GM23338 (cell line): Measurements from ENCODE around the gene MIEF2. TPM values are rescaled to one million over a fixed set of nuclear protein-coding genes. Genes with fewer than 3 reads are reported as not detected.

Experiments used
- ATAC-seq: fragments of 200-7000 bp; cut with Tn5 transposase; 3 replicates; pipeline ENCODE4 v1.9.1; 2020
- DNase-seq: peaks from one replicate; pipeline ENCODE4 v3.0.0-alpha.2; 2015; ENCODE audit warnings: low spot score
- H2AFZ ChIP-seq: fragments of 200-600 bp; sonication (generic); 2 replicates; pipeline ENCODE4 v1.8.0; 2016; ENCODE audit warnings: antibody characterized with exemption, mild to moderate bottlenecking, moderate library complexity
- H3F3A ChIP-seq: fragments of 200-600 bp; sonication (generic); replicated peaks from 2 replicates; pipeline ENCODE4 v1.8.0; 2017; ENCODE audit warnings: antibody characterized with exemption, mixed run types, low read depth
- H3K27ac ChIP-seq: fragments of 200-600 bp; sonication (generic); 2 replicates; pipeline ENCODE4 v1.6.1; 2016; ENCODE audit warnings: low read depth
- H3K27me3 ChIP-seq: fragments of 200-600 bp; sonication (generic); 2 replicates; pipeline ENCODE4 v1.8.0; 2016; ENCODE audit warnings: mild to moderate bottlenecking, mixed run types, moderate library complexity; ENCODE audit not compliant: insufficient read depth
- H3K36me3 ChIP-seq: fragments of 200-600 bp; sonication (generic); 2 replicates; pipeline ENCODE4 v1.8.0; 2016; ENCODE audit warnings: mild to moderate bottlenecking; ENCODE audit not compliant: insufficient read depth
- H3K4me1 ChIP-seq: fragments of 200-600 bp; sonication (generic); 2 replicates; pipeline ENCODE4 v1.8.0; 2016; ENCODE audit warnings: mild to moderate bottlenecking, moderate library complexity; ENCODE audit not compliant: insufficient read depth
- H3K4me2 ChIP-seq: fragments of 200-600 bp; sonication (generic); 2 replicates; pipeline ENCODE4 v1.7.1; 2017; ENCODE audit warnings: mixed run types
- H3K4me3 ChIP-seq: fragments of 200-600 bp; sonication (generic); 2 replicates; pipeline ENCODE4 v1.6.1; 2016; ENCODE audit warnings: mixed run types
- H3K79me2 ChIP-seq: fragments of 200-600 bp; sonication (generic); replicated peaks from 2 replicates; pipeline ENCODE4 v1.8.0; 2017; ENCODE audit warnings: mild to moderate bottlenecking; ENCODE audit not compliant: insufficient read depth
- H3K9me2 ChIP-seq: fragments of 200-600 bp; sonication (generic); 2 replicates; pipeline ENCODE4 v1.8.0; 2017; ENCODE audit not compliant: insufficient read depth
- H4K20me1 ChIP-seq: fragments of 200-600 bp; sonication (generic); replicated peaks from 2 replicates; pipeline ENCODE4 v1.8.0; 2017; ENCODE audit warnings: mild to moderate bottlenecking; ENCODE audit not compliant: insufficient read depth
- H3K27ac Mint-ChIP-seq: 2 replicates; pipeline ENCODE4 v1.8.0; 2020; ENCODE audit warnings: inconsistent platforms, mild to moderate bottlenecking, moderate library complexity, mixed read lengths
- H3K27me3 Mint-ChIP-seq: 3 replicates; pipeline ENCODE4 v1.8.0; 2022; ENCODE audit warnings: low read depth, mild to moderate bottlenecking, moderate library complexity, mixed read lengths, inconsistent platforms; ENCODE audit not compliant: insufficient read depth, poor library complexity
- H3K36me3 Mint-ChIP-seq: 3 replicates; pipeline ENCODE4 v1.8.0; 2021; ENCODE audit warnings: low read depth, mild to moderate bottlenecking, inconsistent platforms, moderate library complexity, mixed read lengths
- H3K4me1 Mint-ChIP-seq: 3 replicates; pipeline ENCODE4 v1.8.0; 2020; ENCODE audit warnings: mild to moderate bottlenecking, inconsistent platforms, mixed read lengths
- H3K4me3 Mint-ChIP-seq: 3 replicates; pipeline ENCODE4 v1.8.0; 2021; ENCODE audit warnings: moderate library complexity, mild to moderate bottlenecking, inconsistent platforms, mixed read lengths
- H3K9me3 Mint-ChIP-seq: 3 replicates; pipeline ENCODE4 v1.8.0; 2020; ENCODE audit warnings: moderate library complexity, mild to moderate bottlenecking, inconsistent platforms, mixed read lengths
- CREB1 ChIP-seq: fragments of 250-450 bp; sonication (Bioruptor Pico); IDR thresholded peaks from 2 replicates; pipeline ENCODE4 v1.5.0; 2020; ENCODE audit warnings: low read depth, mild to moderate bottlenecking, moderate library complexity
- EZH2 ChIP-seq: fragments of 200-600 bp; sonication (generic); IDR thresholded peaks from one replicate; pipeline ENCODE4 v1.8.0; 2017; ENCODE audit warnings: antibody characterized with exemption, mild to moderate bottlenecking, low read depth; ENCODE audit not compliant: unreplicated experiment
- EZH2phosphoT487 ChIP-seq: fragments of 200-600 bp; sonication (generic); IDR thresholded peaks from one replicate; pipeline ENCODE4 v1.8.1; 2018; ENCODE audit warnings: antibody characterized with exemption; ENCODE audit not compliant: unreplicated experiment
- NANOG ChIP-seq: IDR thresholded peaks from 2 replicates; pipeline ENCODE4 v1.6.1; 2016; ENCODE audit warnings: antibody characterized with exemption, borderline replicate concordance
- POLR2AphosphoS5 ChIP-seq: IDR thresholded peaks from 2 replicates; pipeline ENCODE4 v1.6.1; 2016; ENCODE audit warnings: antibody characterized with exemption, low read depth
- STAT1 ChIP-seq: IDR thresholded peaks from one replicate; pipeline ENCODE4 v1.6.1; 2016; ENCODE audit warnings: antibody characterized with exemption; ENCODE audit not compliant: unreplicated experiment
- ZNF114 ChIP-seq: fragments of 250-450 bp; sonication (Bioruptor Pico); IDR thresholded peaks from 2 replicates; pipeline ENCODE4 v1.5.0; 2020; ENCODE audit warnings: mild to moderate bottlenecking, moderate library complexity
- ZNF331 ChIP-seq: fragments of 250-450 bp; sonication (Bioruptor Pico); IDR thresholded peaks from 2 replicates; pipeline ENCODE4 v1.5.0; 2020; ENCODE audit warnings: low read depth, mild to moderate bottlenecking, moderate library complexity
- polyA plus RNA-seq: library from polyadenylated mRNA; unstranded; fragments of >200 nt; fragmentation: Nextera tagmentation; extraction: Ambion mirVana; gene quantifications from 2 replicates; pipeline ENCODE4 v1.2.1, GENCODE V29; 2016
- total RNA-seq: library from RNA; depleted of rRNA; stranded (reverse); fragments of >200 nt; shearing (Covaris generic); gene quantifications from 2 replicates; pipeline ENCODE4 v1.2.3, GENCODE V29; 2014
- TF ChIP-seq, protein P1 (sequence below): IDR thresholded peaks from one replicate; pipeline ENCODE4 v1.6.1; 2018; ENCODE audit warnings: antibody characterized with exemption; ENCODE audit not compliant: unreplicated experiment
- TF ChIP-seq, protein P2 (sequence below), 2 experiments: fragments of 200-600 bp in 1 of 2; sonication (generic) in 1 of 2; conservative IDR thresholded peaks; 2 replicates each; pipeline versions ENCODE4 v1.5.1 to v1.6.1; 2016 to 2017; ENCODE audit warnings: antibody characterized with exemption in 2 of 2, low read depth in 2 of 2, mild to moderate bottlenecking in 2 of 2, moderate library complexity in 1 of 2
- TF ChIP-seq, protein P3 (sequence below): fragments of 250-450 bp; sonication (Bioruptor Pico); IDR thresholded peaks from 2 replicates; pipeline ENCODE4 v1.5.0; 2020; ENCODE audit warnings: mild to moderate bottlenecking, moderate library complexity
- TF ChIP-seq, protein P4 (sequence below): IDR thresholded peaks from 2 replicates; pipeline ENCODE4 v1.6.1; 2016; ENCODE audit warnings: antibody characterized with exemption

The MIEF2 gene
- total and polyA plus RNA-seq, 2 experiments from 2014 or later, result 8.2 to 26.5 TPM

DNA sequence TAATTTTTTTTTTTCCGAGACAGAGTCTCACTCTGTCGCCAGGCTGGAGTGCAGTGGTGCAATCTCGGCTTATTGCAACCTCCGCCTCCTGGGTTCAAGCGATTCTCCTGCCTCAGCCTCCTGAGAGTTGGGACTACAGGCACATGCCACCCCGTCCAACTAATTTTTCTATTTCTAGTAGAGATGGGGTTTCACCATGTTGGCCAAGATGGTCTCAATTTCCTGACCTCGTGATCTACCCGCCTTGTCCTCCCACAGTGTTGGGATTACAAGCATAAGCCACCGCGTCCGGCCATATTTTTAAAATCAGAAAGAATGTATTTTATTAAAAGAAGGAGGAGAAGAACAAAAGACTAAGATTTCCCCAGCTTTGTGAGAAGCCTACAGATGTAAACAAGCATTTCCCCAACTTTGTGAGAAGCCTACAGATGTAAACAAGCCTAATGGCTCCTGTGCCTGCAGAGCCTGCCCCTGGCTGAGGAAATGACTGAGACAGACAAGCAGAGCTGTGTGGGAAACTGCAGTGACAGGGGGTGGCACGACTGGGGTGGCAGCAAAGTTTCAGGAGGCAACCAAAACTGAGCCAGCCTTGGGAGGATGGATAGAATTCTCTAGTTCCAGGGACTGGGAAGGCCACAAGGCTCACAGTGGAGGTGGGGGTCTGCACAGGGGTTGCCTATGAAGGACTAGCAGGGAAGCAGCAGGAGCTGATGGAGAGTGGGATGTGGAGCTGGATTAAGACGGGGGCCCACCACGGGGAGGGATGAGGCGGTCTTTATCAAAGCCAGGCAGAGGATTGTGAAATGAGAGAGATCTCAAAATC lies 31.5 kb downstream of the MIEF2 start:
- Mint-ChIP-seq H3K27ac (no peak overlapping the region), H3K36me3 (peaks cover 88% of the 10 kb centered on the region), H3K27me3 (peaks cover 13% of the 10 kb centered on the region), H3K9me3 (no peaks in the 10 kb centered on the region; the same call in 2 of the 3 replicates), H3K4me1 (no peaks in the 10 kb centered on the region), H3K4me3 (no peak overlapping the region)
- Histone ChIP-seq H3F3A (0 out of 2 replicates have a peak, but pooled peaks cover 4% of the 10 kb centered on the region), H3K4me3 (no peak overlapping the region), H3K36me3 (peaks cover 55% of the 10 kb centered on the region), H2AFZ (no peak overlapping the region), H3K79me2 (no peaks in the 10 kb centered on the region), H3K9me2 (no peaks in the 10 kb centered on the region), H3K27me3 (no peaks in the 10 kb centered on the region), H3K4me2 (no peak overlapping the region), H3K4me1 (no peaks in the 10 kb centered on the region), H3K27ac (no peak overlapping the region), H4K20me1 (peaks cover 13% of the 10 kb centered on the region; the same call in 1 of the 2 replicates)
- TF ChIP-seq CREB1 (CRISPR knock-in tag), result no peak
- no peak for TF ChIP-seq EZH2
- TF ChIP-seq, protein P1, sequence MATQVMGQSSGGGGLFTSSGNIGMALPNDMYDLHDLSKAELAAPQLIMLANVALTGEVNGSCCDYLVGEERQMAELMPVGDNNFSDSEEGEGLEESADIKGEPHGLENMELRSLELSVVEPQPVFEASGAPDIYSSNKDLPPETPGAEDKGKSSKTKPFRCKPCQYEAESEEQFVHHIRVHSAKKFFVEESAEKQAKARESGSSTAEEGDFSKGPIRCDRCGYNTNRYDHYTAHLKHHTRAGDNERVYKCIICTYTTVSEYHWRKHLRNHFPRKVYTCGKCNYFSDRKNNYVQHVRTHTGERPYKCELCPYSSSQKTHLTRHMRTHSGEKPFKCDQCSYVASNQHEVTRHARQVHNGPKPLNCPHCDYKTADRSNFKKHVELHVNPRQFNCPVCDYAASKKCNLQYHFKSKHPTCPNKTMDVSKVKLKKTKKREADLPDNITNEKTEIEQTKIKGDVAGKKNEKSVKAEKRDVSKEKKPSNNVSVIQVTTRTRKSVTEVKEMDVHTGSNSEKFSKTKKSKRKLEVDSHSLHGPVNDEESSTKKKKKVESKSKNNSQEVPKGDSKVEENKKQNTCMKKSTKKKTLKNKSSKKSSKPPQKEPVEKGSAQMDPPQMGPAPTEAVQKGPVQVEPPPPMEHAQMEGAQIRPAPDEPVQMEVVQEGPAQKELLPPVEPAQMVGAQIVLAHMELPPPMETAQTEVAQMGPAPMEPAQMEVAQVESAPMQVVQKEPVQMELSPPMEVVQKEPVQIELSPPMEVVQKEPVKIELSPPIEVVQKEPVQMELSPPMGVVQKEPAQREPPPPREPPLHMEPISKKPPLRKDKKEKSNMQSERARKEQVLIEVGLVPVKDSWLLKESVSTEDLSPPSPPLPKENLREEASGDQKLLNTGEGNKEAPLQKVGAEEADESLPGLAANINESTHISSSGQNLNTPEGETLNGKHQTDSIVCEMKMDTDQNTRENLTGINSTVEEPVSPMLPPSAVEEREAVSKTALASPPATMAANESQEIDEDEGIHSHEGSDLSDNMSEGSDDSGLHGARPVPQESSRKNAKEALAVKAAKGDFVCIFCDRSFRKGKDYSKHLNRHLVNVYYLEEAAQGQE, result no peak
- TF ChIP-seq POLR2AphosphoS5, result no peak
- no peak for TF ChIP-seq ZNF114
- TF ChIP-seq STAT1, result no peak
- no peak for TF ChIP-seq ZNF331 (CRISPR knock-in tag)
- TF ChIP-seq, protein P2, sequence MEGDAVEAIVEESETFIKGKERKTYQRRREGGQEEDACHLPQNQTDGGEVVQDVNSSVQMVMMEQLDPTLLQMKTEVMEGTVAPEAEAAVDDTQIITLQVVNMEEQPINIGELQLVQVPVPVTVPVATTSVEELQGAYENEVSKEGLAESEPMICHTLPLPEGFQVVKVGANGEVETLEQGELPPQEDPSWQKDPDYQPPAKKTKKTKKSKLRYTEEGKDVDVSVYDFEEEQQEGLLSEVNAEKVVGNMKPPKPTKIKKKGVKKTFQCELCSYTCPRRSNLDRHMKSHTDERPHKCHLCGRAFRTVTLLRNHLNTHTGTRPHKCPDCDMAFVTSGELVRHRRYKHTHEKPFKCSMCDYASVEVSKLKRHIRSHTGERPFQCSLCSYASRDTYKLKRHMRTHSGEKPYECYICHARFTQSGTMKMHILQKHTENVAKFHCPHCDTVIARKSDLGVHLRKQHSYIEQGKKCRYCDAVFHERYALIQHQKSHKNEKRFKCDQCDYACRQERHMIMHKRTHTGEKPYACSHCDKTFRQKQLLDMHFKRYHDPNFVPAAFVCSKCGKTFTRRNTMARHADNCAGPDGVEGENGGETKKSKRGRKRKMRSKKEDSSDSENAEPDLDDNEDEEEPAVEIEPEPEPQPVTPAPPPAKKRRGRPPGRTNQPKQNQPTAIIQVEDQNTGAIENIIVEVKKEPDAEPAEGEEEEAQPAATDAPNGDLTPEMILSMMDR (conservative IDR thresholded peaks at IDR 0.05; ENCODE audit: low read depth in 2 of 2), result no peak
- TF ChIP-seq, protein P3, sequence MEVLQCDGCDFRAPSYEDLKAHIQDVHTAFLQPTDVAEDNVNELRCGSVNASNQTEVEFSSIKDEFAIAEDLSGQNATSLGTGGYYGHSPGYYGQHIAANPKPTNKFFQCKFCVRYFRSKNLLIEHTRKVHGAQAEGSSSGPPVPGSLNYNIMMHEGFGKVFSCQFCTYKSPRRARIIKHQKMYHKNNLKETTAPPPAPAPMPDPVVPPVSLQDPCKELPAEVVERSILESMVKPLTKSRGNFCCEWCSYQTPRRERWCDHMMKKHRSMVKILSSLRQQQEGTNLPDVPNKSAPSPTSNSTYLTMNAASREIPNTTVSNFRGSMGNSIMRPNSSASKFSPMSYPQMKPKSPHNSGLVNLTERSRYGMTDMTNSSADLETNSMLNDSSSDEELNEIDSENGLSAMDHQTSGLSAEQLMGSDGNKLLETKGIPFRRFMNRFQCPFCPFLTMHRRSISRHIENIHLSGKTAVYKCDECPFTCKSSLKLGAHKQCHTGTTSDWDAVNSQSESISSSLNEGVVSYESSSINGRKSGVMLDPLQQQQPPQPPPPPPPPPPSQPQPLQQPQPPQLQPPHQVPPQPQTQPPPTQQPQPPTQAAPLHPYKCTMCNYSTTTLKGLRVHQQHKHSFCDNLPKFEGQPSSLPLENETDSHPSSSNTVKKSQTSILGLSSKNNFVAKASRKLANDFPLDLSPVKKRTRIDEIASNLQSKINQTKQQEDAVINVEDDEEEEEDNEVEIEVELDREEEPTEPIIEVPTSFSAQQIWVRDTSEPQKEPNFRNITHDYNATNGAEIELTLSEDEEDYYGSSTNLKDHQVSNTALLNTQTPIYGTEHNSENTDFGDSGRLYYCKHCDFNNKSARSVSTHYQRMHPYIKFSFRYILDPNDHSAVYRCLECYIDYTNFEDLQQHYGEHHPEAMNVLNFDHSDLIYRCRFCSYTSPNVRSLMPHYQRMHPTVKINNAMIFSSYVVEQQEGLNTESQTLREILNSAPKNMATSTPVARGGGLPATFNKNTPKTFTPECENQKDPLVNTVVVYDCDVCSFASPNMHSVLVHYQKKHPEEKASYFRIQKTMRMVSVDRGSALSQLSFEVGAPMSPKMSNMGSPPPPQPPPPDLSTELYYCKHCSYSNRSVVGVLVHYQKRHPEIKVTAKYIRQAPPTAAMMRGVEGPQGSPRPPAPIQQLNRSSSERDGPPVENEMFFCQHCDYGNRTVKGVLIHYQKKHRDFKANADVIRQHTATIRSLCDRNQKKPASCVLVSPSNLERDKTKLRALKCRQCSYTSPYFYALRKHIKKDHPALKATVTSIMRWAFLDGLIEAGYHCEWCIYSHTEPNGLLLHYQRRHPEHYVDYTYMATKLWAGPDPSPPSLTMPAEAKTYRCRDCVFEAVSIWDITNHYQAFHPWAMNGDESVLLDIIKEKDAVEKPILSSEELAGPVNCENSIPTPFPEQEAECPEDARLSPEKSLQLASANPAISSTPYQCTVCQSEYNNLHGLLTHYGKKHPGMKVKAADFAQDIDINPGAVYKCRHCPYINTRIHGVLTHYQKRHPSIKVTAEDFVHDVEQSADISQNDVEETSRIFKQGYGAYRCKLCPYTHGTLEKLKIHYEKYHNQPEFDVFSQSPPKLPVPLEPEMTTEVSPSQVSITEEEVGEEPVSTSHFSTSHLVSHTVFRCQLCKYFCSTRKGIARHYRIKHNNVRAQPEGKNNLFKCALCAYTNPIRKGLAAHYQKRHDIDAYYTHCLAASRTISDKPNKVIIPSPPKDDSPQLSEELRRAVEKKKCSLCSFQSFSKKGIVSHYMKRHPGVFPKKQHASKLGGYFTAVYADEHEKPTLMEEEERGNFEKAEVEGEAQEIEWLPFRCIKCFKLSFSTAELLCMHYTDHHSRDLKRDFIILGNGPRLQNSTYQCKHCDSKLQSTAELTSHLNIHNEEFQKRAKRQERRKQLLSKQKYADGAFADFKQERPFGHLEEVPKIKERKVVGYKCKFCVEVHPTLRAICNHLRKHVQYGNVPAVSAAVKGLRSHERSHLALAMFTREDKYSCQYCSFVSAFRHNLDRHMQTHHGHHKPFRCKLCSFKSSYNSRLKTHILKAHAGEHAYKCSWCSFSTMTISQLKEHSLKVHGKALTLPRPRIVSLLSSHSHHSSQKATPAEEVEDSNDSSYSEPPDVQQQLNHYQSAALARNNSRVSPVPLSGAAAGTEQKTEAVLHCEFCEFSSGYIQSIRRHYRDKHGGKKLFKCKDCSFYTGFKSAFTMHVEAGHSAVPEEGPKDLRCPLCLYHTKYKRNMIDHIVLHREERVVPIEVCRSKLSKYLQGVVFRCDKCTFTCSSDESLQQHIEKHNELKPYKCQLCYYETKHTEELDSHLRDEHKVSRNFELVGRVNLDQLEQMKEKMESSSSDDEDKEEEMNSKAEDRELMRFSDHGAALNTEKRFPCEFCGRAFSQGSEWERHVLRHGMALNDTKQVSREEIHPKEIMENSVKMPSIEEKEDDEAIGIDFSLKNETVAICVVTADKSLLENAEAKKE (CRISPR knock-in tag), result no peak
- no peak for TF ChIP-seq EZH2phosphoT487
- no peak for TF ChIP-seq NANOG
- TF ChIP-seq, protein P4, sequence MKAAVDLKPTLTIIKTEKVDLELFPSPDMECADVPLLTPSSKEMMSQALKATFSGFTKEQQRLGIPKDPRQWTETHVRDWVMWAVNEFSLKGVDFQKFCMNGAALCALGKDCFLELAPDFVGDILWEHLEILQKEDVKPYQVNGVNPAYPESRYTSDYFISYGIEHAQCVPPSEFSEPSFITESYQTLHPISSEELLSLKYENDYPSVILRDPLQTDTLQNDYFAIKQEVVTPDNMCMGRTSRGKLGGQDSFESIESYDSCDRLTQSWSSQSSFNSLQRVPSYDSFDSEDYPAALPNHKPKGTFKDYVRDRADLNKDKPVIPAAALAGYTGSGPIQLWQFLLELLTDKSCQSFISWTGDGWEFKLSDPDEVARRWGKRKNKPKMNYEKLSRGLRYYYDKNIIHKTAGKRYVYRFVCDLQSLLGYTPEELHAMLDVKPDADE, result no peak
- DNase-seq (no peak), ATAC-seq (no peak)
